WTC11 (cell line): ENCODE results near the gene CAMTA1. TPM values are rescaled to one million over a fixed set of nuclear protein-coding genes. Genes with fewer than 3 reads are reported as not detected.

ENCODE experiments used
- ATAC-seq: fragments of 200-7000 bp; cut with Tn5 transposase; 2 replicates; pipeline ENCODE4 v1.10.0; 2021; ENCODE audit warnings: mild to moderate bottlenecking, moderate library complexity
- CTCF ChIA-PET: fragments of 300-600 bp; sonication (Branson Sonifier 250); formaldehyde crosslinking; loops from one replicate; lab custom pipeline; 2021; ENCODE audit warnings: antibody characterized with exemption; lab: Charles Lee
- POLR2A ChIA-PET: fragments of 350-600 bp; sonication (Branson Sonifier 250); formaldehyde crosslinking; loops from one replicate; lab custom pipeline; 2021; ENCODE audit warnings: antibody characterized with exemption; lab: Charles Lee
- DNase-seq: peaks from one replicate; pipeline ENCODE4 v3.0.0; 2021; ENCODE audit warnings: low spot score
- H3K27ac Mint-ChIP-seq: 2 replicates; pipeline ENCODE4 v1.8.0; 2021; ENCODE audit warnings: mixed read lengths
- H3K27me3 Mint-ChIP-seq: 2 replicates; pipeline ENCODE4 v1.8.0; 2021; ENCODE audit warnings: low read depth, mild to moderate bottlenecking, moderate library complexity, mixed read lengths
- H3K36me3 Mint-ChIP-seq: 2 replicates; pipeline ENCODE4 v1.8.0; 2021; ENCODE audit warnings: mixed read lengths
- H3K4me1 Mint-ChIP-seq: 2 replicates; pipeline ENCODE4 v1.8.0; 2022; ENCODE audit warnings: mixed read lengths
- H3K4me3 Mint-ChIP-seq: 2 replicates; pipeline ENCODE4 v1.8.0; 2021; ENCODE audit warnings: mild to moderate bottlenecking, moderate library complexity, mixed read lengths
- H3K9me3 Mint-ChIP-seq: 2 replicates; pipeline ENCODE4 v1.8.0; 2021; ENCODE audit warnings: mixed read lengths
- ATF6 ChIP-seq: sonication (generic); formaldehyde crosslinking; IDR thresholded peaks from 2 replicates; pipeline ENCODE4 v1.8.1; 2023; ENCODE audit warnings: mild to moderate bottlenecking, missing genetic modification reagents
- CBFB ChIP-seq: sonication (generic); formaldehyde crosslinking; IDR thresholded peaks from 2 replicates; pipeline ENCODE4 v1.8.1; 2022; ENCODE audit warnings: mild to moderate bottlenecking, low read depth, missing genetic modification reagents
- E2F4 ChIP-seq: sonication (generic); formaldehyde crosslinking; IDR thresholded peaks from 2 replicates; pipeline ENCODE4 v1.8.1; 2022; ENCODE audit warnings: low read depth, mild to moderate bottlenecking, moderate library complexity, missing genetic modification reagents, borderline replicate concordance
- E2F5 ChIP-seq: sonication (generic); formaldehyde crosslinking; IDR thresholded peaks from 2 replicates; pipeline ENCODE4 v1.8.1; 2022; ENCODE audit warnings: mild to moderate bottlenecking, moderate library complexity, missing genetic modification reagents
- ERG ChIP-seq: fragments of 250-450 bp; sonication (Bioruptor Pico); IDR thresholded peaks from 2 replicates; pipeline ENCODE4 v1.8.0; 2021; ENCODE audit warnings: mild to moderate bottlenecking
- FOXJ3 ChIP-seq: sonication (generic); formaldehyde crosslinking; IDR thresholded peaks from 2 replicates; pipeline ENCODE4 v1.9.0; 2021; ENCODE audit warnings: missing genetic modification reagents, mild to moderate bottlenecking, borderline replicate concordance
- FOXP1 ChIP-seq: sonication (generic); formaldehyde crosslinking; IDR thresholded peaks from 2 replicates; pipeline ENCODE4 v1.8.0; 2022; ENCODE audit warnings: missing genetic modification reagents, mild to moderate bottlenecking, moderate library complexity, borderline replicate concordance
- FOXP4 ChIP-seq: sonication (generic); formaldehyde crosslinking; IDR thresholded peaks from 2 replicates; pipeline ENCODE4 v1.8.0; 2022; ENCODE audit warnings: mild to moderate bottlenecking, missing genetic modification reagents
- JAZF1 ChIP-seq: fragments of 250-450 bp; sonication (Bioruptor Pico); IDR thresholded peaks from 2 replicates; pipeline ENCODE4 v1.9.0; 2021; ENCODE audit warnings: moderate library complexity, mild to moderate bottlenecking, inconsistent platforms
- MXD4 ChIP-seq: fragments of 250-450 bp; sonication (Bioruptor Pico); IDR thresholded peaks from 2 replicates; pipeline ENCODE4 v1.8.0; 2021; ENCODE audit warnings: mild to moderate bottlenecking, moderate library complexity, borderline replicate concordance
- NFE2L1 ChIP-seq: sonication (generic); formaldehyde crosslinking; IDR thresholded peaks from 2 replicates; pipeline ENCODE4 v1.8.1; 2023; ENCODE audit warnings: missing genetic modification reagents
- SOX15 ChIP-seq: fragments of 250-450 bp; sonication (Bioruptor Pico); IDR thresholded peaks from 2 replicates; pipeline ENCODE4 v1.9.0; 2021; ENCODE audit warnings: mild to moderate bottlenecking
- TCF7 ChIP-seq: sonication (generic); formaldehyde crosslinking; IDR thresholded peaks from 2 replicates; pipeline ENCODE4 v1.8.0; 2022; ENCODE audit warnings: mild to moderate bottlenecking, low read depth, missing genetic modification reagents, moderate library complexity
- TEAD1 ChIP-seq: sonication (generic); formaldehyde crosslinking; IDR thresholded peaks from 2 replicates; pipeline ENCODE4 v1.8.0; 2022; ENCODE audit warnings: mild to moderate bottlenecking, missing genetic modification reagents
- USF1 ChIP-seq: sonication (generic); formaldehyde crosslinking; IDR thresholded peaks from 2 replicates; pipeline ENCODE4 v1.8.0; 2022; ENCODE audit warnings: mild to moderate bottlenecking, missing genetic modification reagents
- USF2 ChIP-seq: sonication (generic); formaldehyde crosslinking; IDR thresholded peaks from 2 replicates; pipeline ENCODE4 v1.8.1; 2023; ENCODE audit warnings: mild to moderate bottlenecking, missing genetic modification reagents, moderate library complexity
- ZMAT4 ChIP-seq: fragments of 250-450 bp; sonication (Bioruptor Pico); IDR thresholded peaks from 2 replicates; pipeline ENCODE4 v1.9.0; 2021; ENCODE audit warnings: mild to moderate bottlenecking
- total RNA-seq: library from RNA; stranded (reverse); gene quantifications from 3 replicates; pipeline ENCODE4 v1.2.3, GENCODE V29; 2021

Gene CAMTA1
- total RNA-seq, 1 experiment from 2014 or later: 86.4 TPM

- TF ChIP-seq FOXJ3 (CRISPR knock-in tag) (no peak), TEAD1 (CRISPR knock-in tag) (no peak)
Measured at GRCh38 chr1:7128293-7128692, 343.0 kb downstream of the CAMTA1 start (continued).

- H3K27me3 Mint-ChIP-seq: no peaks in the 10 kb centered on the region
- no peak for TF ChIP-seq JAZF1 (CRISPR knock-in tag)
- TF ChIP-seq, all 79 proteins: peak for 0
- no peak overlapping the region for H3K4me3 Mint-ChIP-seq
- peaks cover 3% of the 10 kb centered on the region; the same call in 1 of the 2 replicates for H3K4me1 Mint-ChIP-seq
- H3K36me3 Mint-ChIP-seq: no peaks in the 10 kb centered on the region
- no peak overlapping the region for H3K27ac Mint-ChIP-seq
- ChIA-PET CTCF (no interaction called here), POLR2A (no interaction called here)
- H3K9me3 Mint-ChIP-seq: peaks cover 7% of the 10 kb centered on the region
- ATAC-seq (no peak), DNase-seq (no peak)
Measured at GRCh38 chr1:7130127-7130526, 344.9 kb downstream of the CAMTA1 start.

- no peak for DNase-seq
- Mint-ChIP-seq H3K4me3 (no peak overlapping the region), H3K27me3 (no peaks in the 10 kb centered on the region)
- CTCF ChIA-PET: interaction anchor here (1.6 kb wide), 1 partner anchor 14 kb away, joined by 7 read pairs; no protein-coding TSS in a partner anchor
- no peak for ATAC-seq
- TF ChIP-seq CBFB (CRISPR knock-in tag) (no peak), E2F5 (CRISPR knock-in tag) (no peak), MXD4 (CRISPR knock-in tag) (no peak), SOX15 (CRISPR knock-in tag) (no peak), ATF6 (CRISPR knock-in tag) (no peak), NFE2L1 (CRISPR knock-in tag) (no peak)
- TF ChIP-seq, all 79 proteins: peak for 0
- no peak overlapping the region for H3K27ac Mint-ChIP-seq
- no peaks in the 10 kb centered on the region for H3K36me3 Mint-ChIP-seq
- peaks cover 22% of the 10 kb centered on the region for H3K4me1 Mint-ChIP-seq
- POLR2A ChIA-PET: no interaction called here
- peaks cover 2% of the 10 kb centered on the region for H3K9me3 Mint-ChIP-seq
Measured at GRCh38 chr1:7135493-7135892, 350.2 kb downstream of the CAMTA1 start.

- DNase-seq: no peak
- no peaks in the 10 kb centered on the region for H3K9me3 Mint-ChIP-seq
- ATAC-seq: no peak
- TF ChIP-seq USF2 (CRISPR knock-in tag): no peak
- TF ChIP-seq FOXP1 (CRISPR knock-in tag): no peak
- TF ChIP-seq ERG (CRISPR knock-in tag): no peak
- no peak for TF ChIP-seq E2F4 (CRISPR knock-in tag)
- TF ChIP-seq USF1: no peak
- TF ChIP-seq MXD4 (CRISPR knock-in tag): no peak
- no peak for TF ChIP-seq ZMAT4
- no peak for TF ChIP-seq TCF7 (CRISPR knock-in tag)
- TF ChIP-seq FOXP4 (CRISPR knock-in tag): no peak
- H3K4me1 Mint-ChIP-seq: peaks cover 22% of the 10 kb centered on the region
- no peak overlapping the region for H3K27ac Mint-ChIP-seq
- ChIA-PET CTCF (interaction anchor here (1.3 to 1.6 kb wide), 2 partner anchors 15 to 52 kb away, joined by 4 to 7 read pairs; no protein-coding TSS in a partner anchor), POLR2A (no interaction called here)
- no peaks in the 10 kb centered on the region for H3K27me3 Mint-ChIP-seq
- no peak overlapping the region for H3K4me3 Mint-ChIP-seq
- no peaks in the 10 kb centered on the region for H3K36me3 Mint-ChIP-seq
Measured at GRCh38 chr1:7136166-7136953, 351.1 kb downstream of the CAMTA1 start.
